Measurements from ENCODE around the gene RNF182.

Gene RNF182

GRCh38 chr6:13915561-13916229 is 9.1 kb upstream of the RNF182 start:
- in situ Hi-C loops (cut with MboI; ENCODE audit: low sequenced_read_pairs, unreplicated experiment) = loop anchor here (10.0 kb wide), 1 partner anchor 139 kb away; no protein-coding TSS in a partner anchor
- DNase-seq (ENCODE audit: low spot score) = no peak
- TF ChIP-seq CTCF (IDR thresholded peaks at IDR 0.05; ENCODE audit: borderline replicate concordance, control extremely low read depth, extremely low read depth, insufficient read depth, missing control alignments) = no peak

- TF ChIP-seq CTCF (IDR thresholded peaks at IDR 0.05; ENCODE audit: borderline replicate concordance, control extremely low read depth, extremely low read depth, insufficient read depth, missing control alignments) = no peak
Measured at GRCh38 chr6:13916230-13916944, 8.4 kb upstream of the RNF182 start.

GRCh38 chr6:13917141-13917540 is 7.6 kb upstream of the RNF182 start:
- TF ChIP-seq CTCF (IDR thresholded peaks at IDR 0.05; ENCODE audit: borderline replicate concordance, control extremely low read depth, extremely low read depth, insufficient read depth, missing control alignments) = no peak
- in situ Hi-C loops (cut with MboI; ENCODE audit: low sequenced_read_pairs, unreplicated experiment) = loop anchor here (10.0 kb wide), 1 partner anchor 138 kb away; no protein-coding TSS in a partner anchor
- no peak for DNase-seq (ENCODE audit: low spot score)

More at GRCh38 chr6:13916230-13916944, 8.4 kb upstream of the RNF182 start:
- no peak for DNase-seq (ENCODE audit: low spot score)
- in situ Hi-C loops (cut with MboI; ENCODE audit: low sequenced_read_pairs, unreplicated experiment) = loop anchor here (10.0 kb wide), 1 partner anchor 138 kb away; no protein-coding TSS in a partner anchor

GRCh38 chr6:13918686-13919250 is 6.0 kb upstream of the RNF182 start:
- in situ Hi-C loops (cut with MboI; ENCODE audit: low sequenced_read_pairs, unreplicated experiment) = loop anchor here (10.0 kb wide), 1 partner anchor 136 kb away; no protein-coding TSS in a partner anchor
- TF ChIP-seq CTCF (IDR thresholded peaks at IDR 0.05; ENCODE audit: borderline replicate concordance, control extremely low read depth, extremely low read depth, insufficient read depth, missing control alignments) = no peak
- DNase-seq (ENCODE audit: low spot score) = no peak

- no peak for TF ChIP-seq CTCF (IDR thresholded peaks at IDR 0.05; ENCODE audit: borderline replicate concordance, control extremely low read depth, extremely low read depth, insufficient read depth, missing control alignments)
- no peak for DNase-seq (ENCODE audit: low spot score)
- in situ Hi-C loops (cut with MboI; ENCODE audit: low sequenced_read_pairs, unreplicated experiment) = loop anchor here (10.0 kb wide), 1 partner anchor 135 kb away; no protein-coding TSS in a partner anchor
Measured at GRCh38 chr6:13919861-13920260, 4.9 kb upstream of the RNF182 start.

GRCh38 chr6:13920552-13920951 is 4.2 kb upstream of the RNF182 start:
- DNase-seq (ENCODE audit: low spot score) = no peak
- in situ Hi-C loops (cut with MboI; ENCODE audit: low sequenced_read_pairs, unreplicated experiment) = no loop called here
- TF ChIP-seq CTCF (IDR thresholded peaks at IDR 0.05; ENCODE audit: borderline replicate concordance, control extremely low read depth, extremely low read depth, insufficient read depth, missing control alignments) = no peak
